MCF 10A (cell line): ENCODE data around the gene TYK2. TPM values are rescaled to one million over a fixed set of nuclear protein-coding genes. Genes with fewer than 3 reads are reported as not detected.

Source experiments
- BruUV-seq: library from RNA; stranded (reverse); fragments of 400-500 nt; replicated peaks from 2 replicates; lab custom pipeline; 2021; lab: Mats Ljungman, UMichigan
- CTCF ChIA-PET: fragments of 300-600 bp; sonication (Branson Sonifier 250); formaldehyde crosslinking; extraction: SDS; loops from one replicate; lab custom pipeline; 2021; ENCODE audit warnings: antibody characterized with exemption, inconsistent platforms; lab: Yijun Ruan, JAX
- POLR2A ChIA-PET: fragments of 300-600, 350-650 bp; sonication (Branson Sonifier 250); formaldehyde crosslinking; extraction: SDS; loops from one replicate; lab custom pipeline; 2020; ENCODE audit warnings: antibody characterized with exemption, inconsistent platforms; lab: Yijun Ruan, JAX
- DNase-seq: peaks from one replicate; pipeline ENCODE4 v3.0.0-alpha.2; 2018; ENCODE audit not compliant: unreplicated experiment
- H3K27ac Mint-ChIP-seq: one replicate; pipeline ENCODE4 v1.8.0; 2022; ENCODE audit warnings: mild to moderate bottlenecking, low read depth, mixed read lengths; ENCODE audit not compliant: unreplicated experiment
- H3K27me3 Mint-ChIP-seq: one replicate; pipeline ENCODE4 v1.8.0; 2022; ENCODE audit warnings: mixed read lengths; ENCODE audit not compliant: insufficient read depth, unreplicated experiment
- H3K36me3 Mint-ChIP-seq: one replicate; pipeline ENCODE4 v1.8.0; 2022; ENCODE audit warnings: mild to moderate bottlenecking, moderate library complexity, mixed read lengths; ENCODE audit not compliant: insufficient read depth, unreplicated experiment
- H3K4me1 Mint-ChIP-seq: one replicate; pipeline ENCODE4 v1.8.0; 2022; ENCODE audit warnings: mixed read lengths; ENCODE audit not compliant: insufficient read depth, unreplicated experiment
- H3K4me3 Mint-ChIP-seq: one replicate; pipeline ENCODE4 v1.8.0; 2022; ENCODE audit warnings: mild to moderate bottlenecking, moderate library complexity, mixed read lengths; ENCODE audit not compliant: unreplicated experiment
- H3K9me3 Mint-ChIP-seq: one replicate; pipeline ENCODE4 v1.8.0; 2022; ENCODE audit warnings: mixed read lengths; ENCODE audit not compliant: unreplicated experiment
- intact Hi-C: fragments of 100-400 bp; cut with micrococcal nuclease; formaldehyde crosslinking; loops from 2 replicates; pipeline ENCODE4 v1.14.1; 2022
- total RNA-seq: library from RNA; stranded (reverse); gene quantifications from 2 replicates; pipeline ENCODE4 v1.2.3, GENCODE V29; 2022
- TF ChIP-seq, protein P1 (sequence below): fragments of 200-600 bp; IDR thresholded peaks from one replicate; pipeline ENCODE4 v1.8.0; 2022; ENCODE audit warnings: antibody characterized with exemption, mild to moderate bottlenecking; ENCODE audit not compliant: unreplicated experiment

TYK2 gene
- total RNA-seq, 1 experiment from 2014 or later: 75.0 TPM

DNA sequence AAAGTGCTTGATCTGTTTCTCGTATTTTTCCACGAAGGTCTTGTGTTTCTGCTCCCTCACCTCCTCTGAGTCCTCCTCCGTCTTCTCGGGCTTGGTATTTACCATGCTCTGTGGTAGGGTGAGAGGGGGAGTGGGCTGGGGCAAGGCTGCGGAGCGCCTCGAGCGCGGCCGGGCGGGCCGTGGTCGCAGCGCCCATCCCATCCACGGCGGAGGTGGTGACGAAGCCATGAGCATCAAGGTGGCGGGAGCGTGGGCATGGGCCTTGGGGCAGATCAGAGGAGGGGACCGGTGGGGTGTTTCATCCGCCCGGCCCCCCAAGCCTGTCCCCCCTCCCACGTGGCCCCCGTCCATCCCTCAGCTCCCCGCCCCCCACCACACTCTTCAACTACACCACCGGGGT, 15.1 kb upstream of the TYK2 start:
- peaks cover 13% of the 10 kb centered on the region for H3K4me1 Mint-ChIP-seq
- H3K36me3 Mint-ChIP-seq: peaks cover 86% of the 10 kb centered on the region
- H3K4me3 Mint-ChIP-seq: no peak overlapping the region
- H3K27ac Mint-ChIP-seq: no peak overlapping the region
- H3K27me3 Mint-ChIP-seq: no peaks in the 10 kb centered on the region
- BruUV-seq: TSS peak; percentile 59
- ChIA-PET CTCF (interaction anchor here (0.6 to 6.4 kb wide), 4 partner anchors 9 to 548 kb away, joined by 3 to 103 read pairs (median 3); partner anchors contain the start of gene ICAM1), POLR2A (no interaction called here)
- DNase-seq: no peak
- intact Hi-C loops: no loop called here
- TF ChIP-seq, protein P1, sequence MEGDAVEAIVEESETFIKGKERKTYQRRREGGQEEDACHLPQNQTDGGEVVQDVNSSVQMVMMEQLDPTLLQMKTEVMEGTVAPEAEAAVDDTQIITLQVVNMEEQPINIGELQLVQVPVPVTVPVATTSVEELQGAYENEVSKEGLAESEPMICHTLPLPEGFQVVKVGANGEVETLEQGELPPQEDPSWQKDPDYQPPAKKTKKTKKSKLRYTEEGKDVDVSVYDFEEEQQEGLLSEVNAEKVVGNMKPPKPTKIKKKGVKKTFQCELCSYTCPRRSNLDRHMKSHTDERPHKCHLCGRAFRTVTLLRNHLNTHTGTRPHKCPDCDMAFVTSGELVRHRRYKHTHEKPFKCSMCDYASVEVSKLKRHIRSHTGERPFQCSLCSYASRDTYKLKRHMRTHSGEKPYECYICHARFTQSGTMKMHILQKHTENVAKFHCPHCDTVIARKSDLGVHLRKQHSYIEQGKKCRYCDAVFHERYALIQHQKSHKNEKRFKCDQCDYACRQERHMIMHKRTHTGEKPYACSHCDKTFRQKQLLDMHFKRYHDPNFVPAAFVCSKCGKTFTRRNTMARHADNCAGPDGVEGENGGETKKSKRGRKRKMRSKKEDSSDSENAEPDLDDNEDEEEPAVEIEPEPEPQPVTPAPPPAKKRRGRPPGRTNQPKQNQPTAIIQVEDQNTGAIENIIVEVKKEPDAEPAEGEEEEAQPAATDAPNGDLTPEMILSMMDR: no peak
- no peaks in the 10 kb centered on the region for H3K9me3 Mint-ChIP-seq

DNA sequence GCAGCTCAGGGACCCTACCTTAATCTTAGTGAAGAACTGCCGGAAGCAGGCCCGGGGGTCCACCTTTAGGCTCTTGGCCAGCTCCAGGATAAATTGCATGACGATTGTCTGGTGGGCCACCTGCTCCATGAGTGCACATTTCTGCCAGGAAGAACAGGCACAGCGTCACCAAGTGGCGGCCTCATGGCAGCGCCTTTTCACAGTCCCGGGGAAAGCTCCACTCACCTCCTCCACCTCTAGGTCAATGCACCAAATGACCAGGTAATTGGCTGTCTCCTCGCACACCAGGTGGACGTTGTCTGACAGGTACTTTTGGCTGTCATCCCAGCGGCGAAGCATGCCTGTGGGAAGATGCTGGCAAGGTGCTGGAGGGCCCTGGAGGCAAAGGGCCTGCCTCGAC, 14.6 kb upstream of the TYK2 start:
- TF ChIP-seq, protein P1: no peak
- Mint-ChIP-seq H3K27me3 (no peaks in the 10 kb centered on the region), H3K4me3 (no peak overlapping the region), H3K9me3 (no peaks in the 10 kb centered on the region), H3K36me3 (peaks cover 88% of the 10 kb centered on the region), H3K4me1 (peaks cover 13% of the 10 kb centered on the region), H3K27ac (no peak overlapping the region)
- intact Hi-C loops: no loop called here
- no TSS peak for BruUV-seq
- DNase-seq: no peak
- POLR2A ChIA-PET: no interaction called here
- CTCF ChIA-PET: interaction anchor here (0.8 to 6.4 kb wide), 2 partner anchors 126 to 548 kb away, joined by 3 to 103 read pairs; partner anchors contain the start of gene ICAM1

- ChIA-PET CTCF (interaction anchor here (0.6 to 6.4 kb wide), 7 partner anchors 10 to 500 kb away, joined by 3 to 103 read pairs (median 4); partner anchors contain the start of genes CDC37 and ICAM1), POLR2A (interaction anchor here (0.9 kb wide), 2 partner anchors 8 to 9 kb away, joined by 3 to 4 read pairs; no protein-coding TSS in a partner anchor)
- no peaks in the 10 kb centered on the region for H3K9me3 Mint-ChIP-seq
- H3K27ac Mint-ChIP-seq: no peak overlapping the region
- DNase-seq: no peak
- H3K36me3 Mint-ChIP-seq: peaks cover 86% of the 10 kb centered on the region
- no TSS peak for BruUV-seq
- intact Hi-C loops: no loop called here
- TF ChIP-seq, protein P1: no peak
- no peak overlapping the region for H3K4me3 Mint-ChIP-seq
- peaks cover 10% of the 10 kb centered on the region for H3K4me1 Mint-ChIP-seq
- no peaks in the 10 kb centered on the region for H3K27me3 Mint-ChIP-seq
These were observed 12.8 kb upstream of the TYK2 start for GRCh38 chr19:10393137-10393536.

DNA sequence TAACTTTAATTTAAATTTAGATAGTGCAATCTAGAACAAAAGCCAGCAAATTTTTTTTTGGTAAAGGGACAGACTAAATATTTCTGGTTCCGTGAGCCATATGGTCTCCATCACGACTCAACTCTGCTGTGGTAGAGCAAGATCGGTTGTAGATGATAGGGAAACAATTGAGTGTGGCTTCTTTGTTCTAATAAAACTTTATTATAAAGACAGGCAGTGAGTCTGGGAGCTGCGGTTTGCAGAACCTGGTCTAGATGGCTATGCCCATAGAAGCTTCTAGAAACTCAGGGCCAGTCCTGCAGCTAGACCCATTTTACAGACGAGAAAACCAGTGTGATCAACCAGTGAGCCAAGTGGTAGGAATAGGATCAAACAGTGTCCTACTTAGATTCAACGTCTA, 11.7 kb upstream of the TYK2 start:
- no TSS peak for BruUV-seq
- TF ChIP-seq, protein P1: no peak
- Mint-ChIP-seq H3K36me3 (peaks cover 78% of the 10 kb centered on the region), H3K4me3 (no peak overlapping the region), H3K27me3 (no peaks in the 10 kb centered on the region), H3K27ac (no peak overlapping the region), H3K9me3 (no peaks in the 10 kb centered on the region), H3K4me1 (peaks cover 5% of the 10 kb centered on the region)
- CTCF ChIA-PET: interaction anchor here (0.6 to 6.4 kb wide), 13 partner anchors 8 to 473 kb away, joined by 3 to 103 read pairs (median 4); partner anchors contain the start of genes CDC37, ICAM1, RAVER1 and TYK2
- intact Hi-C loops: no loop called here
- POLR2A ChIA-PET: interaction anchor here (0.6 to 1.2 kb wide), 6 partner anchors 9 to 123 kb away, joined by 3 to 5 read pairs (median 4); partner anchors contain the start of genes CDC37, RAVER1 and TYK2
- no peak for DNase-seq
